Measurements from ENCODE around the gene CNN2.

DNA sequence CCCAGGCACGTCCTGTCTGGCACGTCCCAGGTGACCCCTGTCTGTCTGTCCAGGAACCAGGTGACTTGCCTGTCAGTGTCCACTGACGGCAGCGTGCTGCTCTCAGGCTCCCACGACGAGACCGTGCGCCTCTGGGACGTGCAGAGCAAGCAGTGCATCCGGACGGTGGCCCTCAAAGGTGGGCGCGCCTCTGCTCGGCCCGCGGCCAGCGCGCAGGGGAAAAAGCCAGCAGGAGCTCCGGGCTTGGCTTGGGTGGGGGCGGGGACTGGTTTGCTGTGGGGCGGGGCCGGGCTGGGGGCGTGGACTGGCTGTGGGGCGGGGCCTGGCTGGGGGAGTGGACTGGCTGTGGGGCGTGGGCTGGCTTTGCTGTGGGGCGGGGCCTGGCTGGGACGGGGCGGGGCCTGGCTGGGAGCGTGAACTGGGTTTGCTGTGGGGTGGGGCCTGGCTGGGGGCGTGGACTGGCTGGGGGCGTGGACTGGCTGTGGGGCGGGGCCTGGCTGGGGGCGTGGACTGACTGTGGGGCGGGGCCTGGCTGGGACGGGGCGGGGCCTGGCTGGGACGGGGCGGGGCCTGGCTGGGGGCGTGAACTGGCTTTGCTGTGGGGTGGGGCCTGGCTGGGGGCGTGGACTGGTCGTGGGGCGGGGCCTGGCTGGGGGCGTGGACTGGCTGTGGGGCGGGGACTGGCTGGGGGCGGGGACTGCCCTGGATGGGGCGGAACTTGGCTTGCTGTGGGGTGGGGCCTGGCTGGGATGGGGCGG, 35.1 kb upstream of the CNN2 start:
- no peak for TF ChIP-seq CTCF (IDR thresholded peaks at IDR 0.05)
- no peak for TF ChIP-seq POLR2A (IDR thresholded peaks at IDR 0.05)
- TF ChIP-seq POLR2AphosphoS5 (IDR thresholded peaks at IDR 0.05; ENCODE audit: insufficient read depth in 1 of 2, low read depth in 1 of 2) = no peak

Measured in vagina (tissue), 2 donors.